K562 (cell line): ENCODE results near the gene CD151. TPM values are rescaled to one million over a fixed set of nuclear protein-coding genes. Genes with fewer than 3 reads are reported as not detected.

Experiments
- CHD2 ChIP-seq: IDR thresholded peaks from 2 replicates; pipeline ENCODE4 v1.6.1; 2011; ENCODE audit warnings: low read depth, low read length
- CREB3 ChIP-seq: fragments of 450-650 bp; conservative IDR thresholded peaks from 2 replicates; pipeline ENCODE4 v1.6.1; 2016; ENCODE audit warnings: missing genetic modification characterization, low read depth, mild to moderate bottlenecking, missing compliant biosample characterization, moderate library complexity
- CTBP1 ChIP-seq: fragments of 450-650 bp; IDR thresholded peaks from 2 replicates; pipeline ENCODE4 v1.6.1; 2016; ENCODE audit warnings: borderline replicate concordance
- CXXC5 ChIP-seq: fragments of 250-450 bp; sonication (Bioruptor Pico); IDR thresholded peaks from 2 replicates; pipeline ENCODE4 v1.8.0; 2022; ENCODE audit warnings: inconsistent platforms, mild to moderate bottlenecking, moderate library complexity
- E2F4 ChIP-seq: sonication (generic); formaldehyde crosslinking; IDR thresholded peaks from 2 replicates; pipeline ENCODE4 v1.8.0; 2022; ENCODE audit warnings: mild to moderate bottlenecking, low read depth, missing genetic modification reagents
- ELF2 ChIP-seq: fragments of 250-450 bp; sonication (Bioruptor Pico); IDR thresholded peaks from 2 replicates; pipeline ENCODE4 v1.5.0; 2021; ENCODE audit warnings: mild to moderate bottlenecking
- FOXP1 ChIP-seq: sonication (generic); formaldehyde crosslinking; IDR thresholded peaks from 2 replicates; pipeline ENCODE4 v1.8.0; 2022; ENCODE audit warnings: mild to moderate bottlenecking, missing genetic modification reagents
- MAZ ChIP-seq, 2 experiments: fragments of 450-650 bp in 1 of 2; sonication (generic) in 1 of 2; formaldehyde crosslinking; IDR thresholded peaks in 1 of 2; conservative IDR thresholded peaks in 1 of 2; 2 replicates each; pipeline versions ENCODE4 v1.4.0 to v1.5.0; 2020; ENCODE audit warnings: mild to moderate bottlenecking in 1 of 2, missing genetic modification reagents in 1 of 2
- MTA1 ChIP-seq: fragments of 450-650 bp; IDR thresholded peaks from 2 replicates; pipeline ENCODE4 v1.6.1; 2017; ENCODE audit warnings: borderline replicate concordance
- RBM34 ChIP-seq: fragments of 200-400 bp; formaldehyde crosslinking; IDR thresholded peaks from 2 replicates; pipeline ENCODE4 v1.6.1; 2018; ENCODE audit warnings: low read length, borderline replicate concordance; ENCODE audit not compliant: insufficient read depth
- REST ChIP-seq, 2 experiments: fragments of 450-650 bp; formaldehyde crosslinking in 1 of 2; IDR thresholded peaks; 2 replicates each; pipeline versions ENCODE4 v1.4.0 to v1.6.1; 2014 to 2020; ENCODE audit warnings: mild to moderate bottlenecking in 2 of 2, borderline replicate concordance in 1 of 2, low read depth in 1 of 2
- TARDBP ChIP-seq: fragments of 450-650 bp; IDR thresholded peaks from 2 replicates; pipeline ENCODE4 v1.6.1; 2016
- TCF3 ChIP-seq: sonication (generic); formaldehyde crosslinking; IDR thresholded peaks from 2 replicates; pipeline ENCODE4 v1.4.0; 2020; ENCODE audit warnings: mild to moderate bottlenecking, missing genetic modification reagents
- U2AF1 ChIP-seq: fragments of 200-400 bp; formaldehyde crosslinking; optimal IDR thresholded peaks from 2 replicates; pipeline ENCODE3; 2017; ENCODE audit warnings: mild to moderate bottlenecking, low read depth, low read length, moderate library complexity
- ZNF175 ChIP-seq: fragments of 200-800 bp; sonication (Bioruptor generic); IDR thresholded peaks from 2 replicates; pipeline ENCODE4 v1.6.1; 2016; ENCODE audit warnings: low read depth, mild to moderate bottlenecking, missing genetic modification characterization, missing compliant biosample characterization
- ZNF644 ChIP-seq: fragments of 200-800 bp; sonication (Bioruptor generic); IDR thresholded peaks from 2 replicates; pipeline ENCODE4 v1.6.1; 2016; ENCODE audit warnings: low read depth, missing genetic modification characterization, missing compliant biosample characterization
- ZSCAN29 ChIP-seq: fragments of 450-650 bp; IDR thresholded peaks from 2 replicates; pipeline ENCODE4 v1.6.1; 2017
- polyA plus RNA-seq, 8 experiments: library from polyadenylated mRNA; depleted of rRNA in 4 of 8; stranded (reverse) in 5 of 8; unstranded in 3 of 8; fragments of >200 nt; fragmentation: Nextera tagmentation in 2 of 8; fragmentation: Illumina TruSeq in 1 of 8; extraction: Ambion mirVana in 2 of 8; extraction: Trizol in 1 of 8; gene quantifications; 2 replicates each; pipeline versions ENCODE4 v1.2.1 to v1.2.3, GENCODE V29; 2011 to 2014; ENCODE audit warnings: inconsistent platforms in 1 of 8, missing spikeins in 1 of 8
- total RNA-seq, 7 experiments: library from RNA; depleted of rRNA in 6 of 7; stranded (reverse); fragments of >200 nt in 6 of 7; fragmentation: Illumina TruSeq in 2 of 7; extraction: Trizol in 2 of 7; gene quantifications; 2 replicates each; pipeline versions ENCODE4 v1.2.1 to v1.2.3, GENCODE V29; 2011 to 2021; ENCODE audit warnings: low replicate concordance in 1 of 7

CD151 gene
- total and polyA plus RNA-seq, 9 of the 15 experiments (the other 6 are each of a cell fraction or from before 2014, with no cell fraction given): 2.3 to 187 (median 140) TPM

GRCh38 chr11:809287-810039 is 23.3 kb upstream of the CD151 start, which contains the start of gene RPLP2 (continued):
- TF ChIP-seq REST (IDR thresholded peaks at IDR 0.05; ENCODE audit: borderline replicate concordance) (no peak), REST (CRISPR knock-in tag; IDR thresholded peaks at IDR 0.05; ENCODE audit: low read depth) (peak; percentile 71; the same call in 1 of the 2 replicates), MAZ (CRISPR knock-in tag; conservative IDR thresholded peaks at IDR 0.05 in 1 of 2, IDR thresholded peaks at IDR 0.05 in 1 of 2) (peak; percentile 91 to 98), RBM34 (peak; percentile 93; the same call in 1 of the 2 replicates), FOXP1 (CRISPR knock-in tag) (peak; percentile 96), ZNF644 (tag) (peak; percentile 84), ELF2 (CRISPR knock-in tag) (peak; percentile 91), U2AF1 (peak; percentile 74), TARDBP (0 out of 2 replicates have a peak, but pooled peaks have one; percentile 30), MTA1 (peak; percentile 99), CREB3 (tag) (peak; percentile 48; the same call in 1 of the 2 replicates), CXXC5 (peak; percentile 90), ZSCAN29 (0 out of 2 replicates have a peak, but pooled peaks have one; percentile 32), E2F4 (CRISPR knock-in tag) (peak; percentile 79), CHD2 (peak; percentile 81), TCF3 (CRISPR knock-in tag) (peak; percentile 33; the same call in 1 of the 2 replicates), ZNF175 (CRISPR knock-in tag) (0 out of 2 replicates have a peak, but pooled peaks have one; percentile 33), CTBP1 (peak; percentile 68)
